ENCODE measurements around the gene HOXB3.

- TF ChIP-seq, protein P1, sequence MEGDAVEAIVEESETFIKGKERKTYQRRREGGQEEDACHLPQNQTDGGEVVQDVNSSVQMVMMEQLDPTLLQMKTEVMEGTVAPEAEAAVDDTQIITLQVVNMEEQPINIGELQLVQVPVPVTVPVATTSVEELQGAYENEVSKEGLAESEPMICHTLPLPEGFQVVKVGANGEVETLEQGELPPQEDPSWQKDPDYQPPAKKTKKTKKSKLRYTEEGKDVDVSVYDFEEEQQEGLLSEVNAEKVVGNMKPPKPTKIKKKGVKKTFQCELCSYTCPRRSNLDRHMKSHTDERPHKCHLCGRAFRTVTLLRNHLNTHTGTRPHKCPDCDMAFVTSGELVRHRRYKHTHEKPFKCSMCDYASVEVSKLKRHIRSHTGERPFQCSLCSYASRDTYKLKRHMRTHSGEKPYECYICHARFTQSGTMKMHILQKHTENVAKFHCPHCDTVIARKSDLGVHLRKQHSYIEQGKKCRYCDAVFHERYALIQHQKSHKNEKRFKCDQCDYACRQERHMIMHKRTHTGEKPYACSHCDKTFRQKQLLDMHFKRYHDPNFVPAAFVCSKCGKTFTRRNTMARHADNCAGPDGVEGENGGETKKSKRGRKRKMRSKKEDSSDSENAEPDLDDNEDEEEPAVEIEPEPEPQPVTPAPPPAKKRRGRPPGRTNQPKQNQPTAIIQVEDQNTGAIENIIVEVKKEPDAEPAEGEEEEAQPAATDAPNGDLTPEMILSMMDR (IDR thresholded peaks at IDR 0.05), result no peak
- TF ChIP-seq POLR2A (IDR thresholded peaks at IDR 0.05), result no peak
These were observed 61.7 kb downstream of the HOXB3 start for GRCh38 chr17:48528153-48528935.
